GM20000 (cell line): Measurements from ENCODE around the gene IL7R.
"Not testable (repeated sequence)": the region's sequence is repeated elsewhere in the genome, so short reads cannot be mapped to it uniquely, and the experiment has no call there.

Experiments
- DNase-seq: peaks from one replicate; pipeline ENCODE4 v3.0.0; 2012; ENCODE audit warnings: low spot score
- TF ChIP-seq, protein P1 (sequence below): IDR thresholded peaks from 2 replicates; pipeline ENCODE4 v1.5.1; 2012; ENCODE audit warnings: mild to moderate bottlenecking, control low read depth; ENCODE audit errors: extremely low read depth, missing control alignments

The IL7R gene

DNA sequence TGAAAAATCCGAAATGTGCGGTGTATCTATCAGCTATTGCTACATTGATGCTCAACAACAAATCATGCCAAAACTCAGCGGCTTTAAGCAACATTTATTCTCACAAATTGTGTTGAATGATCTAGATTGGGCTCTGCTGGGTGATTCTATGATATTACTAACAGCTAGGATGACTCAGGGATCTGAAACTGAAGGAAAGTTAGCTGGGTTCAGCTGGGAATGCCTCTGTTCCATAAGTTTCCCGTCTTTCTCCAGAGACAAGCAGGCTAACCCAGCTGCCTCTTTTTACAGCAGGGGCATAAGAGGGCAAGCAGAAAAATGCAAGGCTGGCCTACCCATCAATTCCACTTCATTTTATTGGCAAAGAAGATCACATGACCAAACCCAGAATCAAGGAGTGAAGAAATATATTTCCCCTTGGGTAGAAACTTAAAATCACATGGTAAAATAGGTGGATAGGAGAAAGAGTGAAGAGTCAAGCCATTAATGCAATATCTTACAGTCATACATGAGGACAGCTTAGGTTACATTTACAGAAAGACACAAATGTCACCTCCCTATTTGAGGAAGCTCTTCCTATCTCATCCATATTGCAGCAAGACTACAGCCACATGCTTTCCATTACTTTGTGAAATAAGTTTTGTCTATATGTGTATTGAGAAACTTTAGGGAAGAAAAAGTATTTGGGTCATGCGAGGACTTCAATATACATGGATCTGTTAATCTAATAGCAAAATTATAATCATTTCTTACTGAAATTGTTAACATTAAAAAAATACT, 30.8 kb downstream of the IL7R start:
- TF ChIP-seq, protein P1, sequence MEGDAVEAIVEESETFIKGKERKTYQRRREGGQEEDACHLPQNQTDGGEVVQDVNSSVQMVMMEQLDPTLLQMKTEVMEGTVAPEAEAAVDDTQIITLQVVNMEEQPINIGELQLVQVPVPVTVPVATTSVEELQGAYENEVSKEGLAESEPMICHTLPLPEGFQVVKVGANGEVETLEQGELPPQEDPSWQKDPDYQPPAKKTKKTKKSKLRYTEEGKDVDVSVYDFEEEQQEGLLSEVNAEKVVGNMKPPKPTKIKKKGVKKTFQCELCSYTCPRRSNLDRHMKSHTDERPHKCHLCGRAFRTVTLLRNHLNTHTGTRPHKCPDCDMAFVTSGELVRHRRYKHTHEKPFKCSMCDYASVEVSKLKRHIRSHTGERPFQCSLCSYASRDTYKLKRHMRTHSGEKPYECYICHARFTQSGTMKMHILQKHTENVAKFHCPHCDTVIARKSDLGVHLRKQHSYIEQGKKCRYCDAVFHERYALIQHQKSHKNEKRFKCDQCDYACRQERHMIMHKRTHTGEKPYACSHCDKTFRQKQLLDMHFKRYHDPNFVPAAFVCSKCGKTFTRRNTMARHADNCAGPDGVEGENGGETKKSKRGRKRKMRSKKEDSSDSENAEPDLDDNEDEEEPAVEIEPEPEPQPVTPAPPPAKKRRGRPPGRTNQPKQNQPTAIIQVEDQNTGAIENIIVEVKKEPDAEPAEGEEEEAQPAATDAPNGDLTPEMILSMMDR: no peak
- DNase-seq: no peak

DNA sequence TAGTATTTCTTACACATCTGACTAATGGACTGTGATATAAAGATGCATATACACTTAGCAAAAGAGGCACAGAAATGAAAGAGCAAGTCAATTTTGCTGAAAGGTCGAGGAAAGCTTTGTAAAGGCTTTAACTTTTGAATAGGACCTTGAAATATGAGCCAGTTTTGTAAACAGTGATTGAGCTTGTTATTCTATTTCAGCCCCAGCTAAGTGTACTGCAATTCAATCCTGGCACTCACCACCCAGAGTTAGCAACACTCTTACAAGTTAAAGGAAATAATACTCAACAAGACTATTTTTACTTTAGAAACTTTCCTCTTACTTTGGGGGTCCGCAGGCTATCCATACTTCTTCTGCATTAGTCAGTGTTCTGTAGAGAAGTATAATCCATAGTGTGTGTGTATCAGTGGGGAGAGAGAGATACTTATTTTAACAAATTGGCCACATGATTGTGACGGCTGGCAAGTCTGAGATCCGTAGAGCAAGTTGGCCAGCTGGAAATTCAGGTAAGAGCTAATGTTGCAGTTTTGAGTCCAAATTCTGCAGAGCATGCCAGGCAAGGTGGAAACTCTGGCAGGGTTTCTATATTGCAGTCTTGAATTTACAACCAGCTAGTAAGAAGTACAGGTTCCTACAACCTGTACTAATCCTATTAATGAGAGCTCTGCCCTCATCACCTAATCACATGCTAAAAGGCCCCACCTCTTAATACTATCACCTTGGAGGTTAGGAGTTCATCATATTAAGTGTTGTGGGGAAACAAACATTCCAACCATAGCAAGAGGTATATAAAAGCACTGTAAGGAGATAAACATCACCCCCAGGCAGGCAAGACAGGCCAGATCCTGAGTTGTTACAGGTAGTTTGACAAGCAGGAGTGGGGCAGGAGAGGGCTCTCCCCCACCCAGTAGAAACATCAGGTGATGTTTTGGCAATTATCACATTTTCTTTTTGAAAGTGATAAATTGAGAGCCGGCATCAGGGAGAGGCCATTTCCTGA, 33.6 kb downstream of the IL7R start:
- TF ChIP-seq, protein P1: no peak
- no peak for DNase-seq

DNA sequence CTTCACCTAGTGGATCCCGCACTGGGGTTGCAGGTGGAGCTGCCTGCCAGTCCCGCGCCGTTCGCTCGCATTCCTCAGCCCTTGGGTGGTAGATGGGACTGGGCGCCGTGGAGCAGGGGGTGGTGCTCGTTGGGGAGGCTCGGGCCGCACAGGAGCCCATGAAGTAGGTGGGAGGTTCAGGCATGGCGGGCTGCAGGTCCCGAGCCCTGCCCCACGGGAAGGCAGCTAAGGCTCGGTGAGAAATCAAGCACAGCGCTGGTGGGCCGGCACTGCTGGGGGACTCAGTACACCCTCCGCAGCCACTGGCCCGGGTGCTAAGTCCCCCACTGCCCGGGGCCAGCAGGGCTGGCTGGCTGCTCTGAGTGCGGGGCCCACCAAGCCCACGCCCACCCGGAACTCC, 36.1 kb downstream of the IL7R start:
- DNase-seq: not testable (repeated sequence)

DNA sequence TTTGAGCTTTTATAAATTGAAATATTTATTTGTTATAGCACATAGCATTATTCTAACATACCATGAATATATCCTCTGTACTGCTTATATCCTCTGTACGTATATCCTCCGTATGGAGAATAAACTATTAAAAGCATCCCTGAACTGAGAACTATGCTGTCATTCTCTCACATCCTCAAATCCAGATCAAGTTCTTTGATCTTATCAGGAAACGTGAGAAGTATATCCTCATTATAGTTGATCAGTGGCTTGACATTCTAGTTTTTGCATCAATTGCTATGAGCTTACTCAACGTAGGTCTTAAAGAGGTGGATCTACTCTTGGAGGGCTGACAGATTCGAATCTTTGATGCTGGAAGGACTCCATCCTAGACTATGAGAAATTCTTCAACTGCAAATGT, 37.4 kb downstream of the IL7R start:
- no peak for DNase-seq
- TF ChIP-seq, protein P1: no peak

DNA sequence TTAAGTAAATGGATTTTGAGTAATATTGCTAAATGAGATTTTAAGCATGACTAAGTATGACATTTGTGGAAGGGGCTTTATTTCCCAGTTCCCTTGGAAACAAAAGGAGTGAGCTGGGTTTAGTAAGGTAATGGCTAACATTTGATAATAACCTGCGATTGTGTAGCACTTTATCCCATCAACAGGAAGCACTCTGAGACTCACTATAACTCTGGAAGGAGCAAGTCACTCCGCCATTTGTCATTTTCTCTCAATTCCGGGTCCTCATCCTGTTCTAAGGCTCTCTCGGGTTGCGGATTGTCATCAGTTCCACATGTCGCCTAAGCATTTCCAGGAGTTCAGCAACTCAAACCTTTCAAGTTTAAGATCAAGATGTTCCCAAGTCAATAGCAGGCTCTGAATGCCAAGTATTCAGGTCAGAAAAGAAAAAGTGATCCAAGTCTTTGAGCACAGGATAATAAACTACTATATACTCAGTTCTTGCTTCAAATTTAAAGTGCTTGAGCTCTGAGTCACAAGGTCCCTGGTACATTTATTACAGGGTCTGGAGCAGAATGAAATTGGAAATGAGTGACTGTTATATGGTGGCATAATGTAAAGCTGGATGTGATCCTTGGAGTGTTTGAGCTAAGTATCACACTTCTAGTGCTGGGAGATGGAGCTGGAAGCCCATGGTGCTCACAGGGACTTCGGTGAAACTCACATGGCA, 42.4 kb downstream of the IL7R start:
- no peak for DNase-seq
- TF ChIP-seq, protein P1: no peak

DNA sequence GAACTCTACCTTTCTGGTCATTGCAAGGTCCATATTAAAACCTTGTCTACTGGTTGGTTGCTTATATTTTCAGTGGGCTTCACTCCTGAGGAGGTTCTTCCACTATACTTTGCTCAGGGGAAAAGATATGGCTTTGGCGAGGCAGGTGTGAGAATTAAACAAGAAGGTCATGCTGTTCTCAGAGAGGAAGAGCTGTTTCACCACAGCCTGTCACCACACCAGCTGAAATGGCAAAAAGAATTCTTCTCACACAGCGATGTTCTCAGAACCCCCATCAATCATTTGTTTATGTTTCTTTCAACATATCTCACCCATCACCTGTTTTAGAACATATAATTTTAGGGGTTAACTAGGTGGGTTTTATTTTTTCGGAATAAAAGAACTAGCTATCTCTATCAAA, 43.1 kb downstream of the IL7R start:
- TF ChIP-seq, protein P1: no peak
- peak; percentile 60 for DNase-seq

DNA sequence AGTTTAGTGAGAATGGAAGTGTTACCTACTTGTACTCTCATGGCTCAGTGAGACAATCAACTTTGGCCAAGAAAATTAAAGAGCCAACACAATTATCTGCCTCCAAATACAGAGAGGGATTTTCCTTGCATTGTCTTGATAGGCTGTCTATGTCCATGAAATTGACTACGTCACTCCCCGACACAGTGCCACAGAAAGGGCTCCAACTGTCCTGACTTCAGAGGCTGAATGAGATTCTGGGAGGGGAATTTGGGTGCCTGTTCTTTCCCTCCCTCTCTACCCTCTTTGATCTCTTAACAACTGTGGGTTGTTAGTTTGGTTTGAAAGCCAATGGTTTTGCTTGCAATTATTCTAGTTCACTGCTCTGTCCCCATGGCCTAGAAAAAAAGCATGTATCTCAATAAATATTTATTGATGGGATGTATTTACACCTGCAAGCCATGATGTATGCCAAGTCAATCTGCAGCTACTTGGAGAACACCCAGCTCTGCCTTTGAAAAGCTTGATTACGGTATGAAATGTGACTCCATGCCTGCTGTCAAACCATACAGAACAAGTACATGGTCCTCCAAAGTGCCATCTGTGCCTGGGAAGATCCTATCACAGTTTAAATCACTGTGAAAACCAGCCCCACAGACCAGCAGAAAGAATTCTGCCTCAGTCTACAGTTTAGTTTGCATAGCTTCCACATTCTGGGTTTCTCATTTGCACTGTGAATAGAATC, 44.4 kb downstream of the IL7R start:
- TF ChIP-seq, protein P1: no peak
- no peak for DNase-seq
